A673 (cell line): ENCODE results near the gene USP34. TPM values are rescaled to one million over a fixed set of nuclear protein-coding genes. Genes with fewer than 3 reads are reported as not detected.

Experiments
- BruUV-seq: library from RNA; stranded (reverse); fragments of 400-500 nt; replicated peaks from 2 replicates; lab custom pipeline; 2021; lab: Mats Ljungman, UMichigan
- CTCF ChIA-PET: fragments of 300-600 bp; sonication (Branson Sonifier 250); formaldehyde crosslinking; loops from one replicate; lab custom pipeline; 2022; ENCODE audit warnings: antibody characterized with exemption; lab: Charles Lee
- POLR2A ChIA-PET: fragments of 300-600 bp; sonication (Branson Sonifier 250); formaldehyde crosslinking; loops from one replicate; lab custom pipeline; 2022; ENCODE audit warnings: antibody characterized with exemption; ENCODE audit not compliant: low non-redundant PET; lab: Charles Lee
- DNase-seq: peaks from one replicate; pipeline ENCODE4 v3.0.0-alpha.2; 2015; ENCODE audit warnings: low spot score
- H3K27ac ChIP-seq: fragments of 200-600 bp; sonication (generic); 2 replicates; pipeline ENCODE4 v1.5.1; 2016; ENCODE audit warnings: mixed run types, low read depth, mild to moderate bottlenecking, mixed read lengths, antibody characterized with exemption, low read length; ENCODE audit not compliant: poor library complexity, severe bottlenecking
- H3K27me3 ChIP-seq: fragments of 200-600 bp; sonication (generic); replicated peaks from 2 replicates; pipeline ENCODE4 v1.6.1; 2017; ENCODE audit warnings: mixed run types, low read depth, mild to moderate bottlenecking, mixed read lengths, antibody characterized with exemption, low read length; ENCODE audit not compliant: insufficient read depth, poor library complexity
- H3K36me3 ChIP-seq: fragments of 200-600 bp; sonication (generic); 2 replicates; pipeline ENCODE4 v1.6.1; 2016; ENCODE audit warnings: mixed run types, mild to moderate bottlenecking, mixed read lengths, antibody characterized with exemption, low read length; ENCODE audit not compliant: insufficient read depth, poor library complexity, severe bottlenecking
- H3K4me1 ChIP-seq: fragments of 200-600 bp; sonication (generic); 2 replicates; pipeline ENCODE4 v1.6.1; 2017; ENCODE audit warnings: mixed run types, mild to moderate bottlenecking, mixed read lengths, antibody characterized with exemption, low read length; ENCODE audit not compliant: insufficient read depth, poor library complexity, severe bottlenecking
- H3K4me3 ChIP-seq: fragments of 200-600 bp; sonication (generic); 2 replicates; pipeline ENCODE4 v1.5.1; 2016; ENCODE audit warnings: low read depth, mixed run types, mild to moderate bottlenecking, mixed read lengths, low read length; ENCODE audit not compliant: poor library complexity, severe bottlenecking
- H3K9me3 ChIP-seq: fragments of 200-600 bp; sonication (generic); 2 replicates; pipeline ENCODE4 v1.6.1; 2016; ENCODE audit warnings: mixed run types, low read depth, mild to moderate bottlenecking, mixed read lengths, antibody characterized with exemption, low read length; ENCODE audit not compliant: poor library complexity, severe bottlenecking
- EZH2 ChIP-seq: fragments of 200-600 bp; sonication (generic); IDR thresholded peaks from 2 replicates; pipeline ENCODE4 v1.6.1; 2017; ENCODE audit warnings: borderline replicate concordance, low read depth, mild to moderate bottlenecking, mixed read lengths, antibody characterized with exemption, low read length; ENCODE audit not compliant: poor library complexity, severe bottlenecking
- intact Hi-C: fragments of 100-400 bp; cut with micrococcal nuclease; formaldehyde crosslinking; loops from one replicate; pipeline ENCODE4 v1.10.0; 2022; ENCODE audit not compliant: unreplicated experiment
- total RNA-seq: library from RNA; stranded (reverse); gene quantifications from 2 replicates; pipeline ENCODE4 v1.2.3, GENCODE V29; 2021
- TF ChIP-seq, protein P1 (sequence below): fragments of 300-800, 200-600 bp; sonication (generic); conservative IDR thresholded peaks from 2 replicates; pipeline ENCODE4 v1.5.1; 2017; ENCODE audit warnings: low read depth, mild to moderate bottlenecking, antibody characterized with exemption, low read length, moderate library complexity, mixed read lengths

Gene USP34
- total RNA-seq, 1 experiment from 2014 or later = 98.5 TPM

GRCh38 chr2:61214171-61214570 lies 256.7 kb downstream of the USP34 start:
- TF ChIP-seq EZH2 = no peak
- TF ChIP-seq, protein P1, sequence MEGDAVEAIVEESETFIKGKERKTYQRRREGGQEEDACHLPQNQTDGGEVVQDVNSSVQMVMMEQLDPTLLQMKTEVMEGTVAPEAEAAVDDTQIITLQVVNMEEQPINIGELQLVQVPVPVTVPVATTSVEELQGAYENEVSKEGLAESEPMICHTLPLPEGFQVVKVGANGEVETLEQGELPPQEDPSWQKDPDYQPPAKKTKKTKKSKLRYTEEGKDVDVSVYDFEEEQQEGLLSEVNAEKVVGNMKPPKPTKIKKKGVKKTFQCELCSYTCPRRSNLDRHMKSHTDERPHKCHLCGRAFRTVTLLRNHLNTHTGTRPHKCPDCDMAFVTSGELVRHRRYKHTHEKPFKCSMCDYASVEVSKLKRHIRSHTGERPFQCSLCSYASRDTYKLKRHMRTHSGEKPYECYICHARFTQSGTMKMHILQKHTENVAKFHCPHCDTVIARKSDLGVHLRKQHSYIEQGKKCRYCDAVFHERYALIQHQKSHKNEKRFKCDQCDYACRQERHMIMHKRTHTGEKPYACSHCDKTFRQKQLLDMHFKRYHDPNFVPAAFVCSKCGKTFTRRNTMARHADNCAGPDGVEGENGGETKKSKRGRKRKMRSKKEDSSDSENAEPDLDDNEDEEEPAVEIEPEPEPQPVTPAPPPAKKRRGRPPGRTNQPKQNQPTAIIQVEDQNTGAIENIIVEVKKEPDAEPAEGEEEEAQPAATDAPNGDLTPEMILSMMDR = no peak
- Histone ChIP-seq H3K27me3 (no peaks in the 10 kb centered on the region), H3K36me3 (peaks cover 29% of the 10 kb centered on the region), H3K27ac (no peak overlapping the region), H3K9me3 (no peaks in the 10 kb centered on the region), H3K4me3 (no peak overlapping the region), H3K4me1 (no peaks in the 10 kb centered on the region)
- ChIA-PET POLR2A (no interaction called here), CTCF (no interaction called here)
- intact Hi-C loops = no loop called here
- no peak for DNase-seq
- BruUV-seq = no TSS peak

DNA sequence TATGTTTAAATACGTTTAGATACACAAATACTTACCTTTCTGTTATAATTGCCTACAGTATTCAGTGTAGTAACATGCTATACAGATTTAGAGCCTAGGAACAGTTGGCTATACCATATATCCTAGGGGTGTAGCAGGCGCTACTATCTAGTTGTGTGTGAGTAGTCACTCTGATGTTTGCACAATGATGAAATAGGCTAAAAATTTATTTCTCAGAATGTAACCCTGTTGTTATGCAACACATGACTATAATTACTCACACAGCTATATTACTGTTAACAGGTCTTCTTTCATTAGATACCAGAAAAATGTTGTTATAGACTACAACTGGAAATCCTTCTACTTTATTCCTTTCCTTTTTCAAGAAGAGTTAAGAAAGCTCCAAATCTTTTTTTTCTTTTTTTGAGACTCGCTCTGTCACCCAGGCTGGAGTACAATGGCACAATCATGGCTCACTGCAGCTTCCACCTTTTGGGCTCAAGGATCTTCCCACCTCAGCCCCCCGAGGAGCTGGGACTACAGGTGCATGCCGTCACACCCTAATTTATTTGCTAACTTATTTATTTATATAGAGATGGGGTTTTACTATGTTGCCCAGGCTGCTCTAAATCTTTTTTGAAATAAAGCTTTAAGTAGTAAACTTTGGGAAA lies 260.4 kb downstream of the USP34 start:
- ChIA-PET CTCF (no interaction called here), POLR2A (no interaction called here)
- H3K9me3 ChIP-seq = no peaks in the 10 kb centered on the region
- DNase-seq = no peak
- H3K36me3 ChIP-seq = peaks cover 43% of the 10 kb centered on the region
- intact Hi-C loops = no loop called here
- BruUV-seq = no TSS peak
- no peak overlapping the region for H3K4me3 ChIP-seq
- H3K27ac ChIP-seq = no peak overlapping the region
- TF ChIP-seq EZH2 = no peak
- TF ChIP-seq, protein P1 = no peak
- H3K27me3 ChIP-seq = no peaks in the 10 kb centered on the region
- peaks cover 4% of the 10 kb centered on the region for H3K4me1 ChIP-seq

- ChIA-PET POLR2A (interaction anchor here (0.6 kb wide), 1 partner anchor 552 kb away, joined by 5 read pairs; no protein-coding TSS in a partner anchor), CTCF (no interaction called here)
- peaks cover 49% of the 10 kb centered on the region for H3K36me3 ChIP-seq
- intact Hi-C loops = no loop called here
- no TSS peak for BruUV-seq
- H3K27me3 ChIP-seq = no peaks in the 10 kb centered on the region
- H3K27ac ChIP-seq = peak overlapping the region; percentile 1
- H3K4me3 ChIP-seq = no peak overlapping the region
- H3K4me1 ChIP-seq = peaks cover 15% of the 10 kb centered on the region
- DNase-seq = peak; percentile 10
- TF ChIP-seq, protein P1 = no peak
- TF ChIP-seq EZH2 = no peak
- H3K9me3 ChIP-seq = no peaks in the 10 kb centered on the region
Measured at GRCh38 chr2:61205132-61205531, 265.8 kb downstream of the USP34 start.
